ENCODE data around the gene GPR137. TPM values are rescaled to one million over a fixed set of nuclear protein-coding genes. Genes with fewer than 3 reads are reported as not detected.
A peak's percentile ranks its signal among the peaks of the same experiment; 100 is the strongest.

The GPR137 gene
- total RNA-seq, 2 experiments from 2014 or later, result 28.7 to 31.6 TPM

DNA sequence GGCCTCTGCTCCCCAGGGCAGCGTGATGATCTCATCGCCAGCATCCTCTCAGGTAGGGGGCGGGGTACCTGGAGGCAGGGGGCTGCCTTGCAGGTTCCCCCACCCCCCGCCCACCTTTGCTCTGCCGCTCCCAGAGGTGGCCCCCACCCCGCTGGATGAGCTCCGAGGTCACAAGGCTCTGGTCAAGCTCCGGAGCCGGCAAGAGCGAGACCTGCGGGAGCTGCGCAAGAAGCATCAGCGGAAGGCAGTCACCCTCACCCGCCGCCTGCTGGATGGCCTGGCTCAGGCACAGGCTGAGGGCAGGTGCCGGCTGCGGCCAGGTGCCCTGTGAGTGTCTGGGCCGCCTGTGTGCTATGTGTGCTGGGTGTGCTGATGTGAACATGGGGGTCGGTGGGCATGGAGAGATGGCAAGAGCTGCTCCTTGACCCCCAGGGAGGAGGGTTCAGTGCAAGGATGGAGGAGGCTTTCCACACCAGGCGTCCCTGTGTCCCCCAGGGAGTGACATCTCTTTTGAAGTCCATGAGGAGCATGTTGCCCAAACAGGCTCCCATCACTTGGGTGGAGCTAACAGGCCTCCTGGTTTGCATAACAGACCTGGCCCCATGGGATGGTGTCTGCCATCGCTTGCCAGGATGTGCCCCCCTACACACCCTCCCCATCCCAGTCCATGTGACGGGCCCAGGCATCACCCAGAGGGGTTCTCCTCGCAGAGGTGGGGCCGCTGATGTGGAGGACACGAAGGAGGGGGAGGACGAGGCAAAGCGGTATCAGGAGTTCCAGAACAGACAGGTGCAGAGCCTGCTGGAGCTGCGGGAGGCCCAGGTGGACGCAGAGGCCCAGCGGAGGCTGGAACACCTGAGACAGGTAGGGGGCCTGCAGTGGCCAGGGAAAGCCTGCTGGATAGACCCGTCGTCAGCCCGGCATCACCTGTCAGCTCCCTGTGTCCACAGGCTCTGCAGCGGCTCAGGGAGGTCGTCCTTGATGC lies 20.2 kb upstream of the GPR137 start:
- peaks cover 11% of the 10 kb centered on the region for H3K4me1 Mint-ChIP-seq (ENCODE audit: low read depth)
- intact Hi-C loops (cut with micrococcal nuclease), result no loop called here
- H3K4me3 Mint-ChIP-seq, result no peak overlapping the region
- ChIA-PET POLR2A (no interaction called here), CTCF (interaction anchor here (1.0 to 1.9 kb wide), 4 partner anchors 11 to 36 kb away, joined by 3 to 7 read pairs (median 4); partner anchors contain the start of genes PLCB3 and PPP1R14B)
- peaks cover 13% of the 10 kb centered on the region for H3K36me3 Mint-ChIP-seq
- no peak overlapping the region for H3K27ac Mint-ChIP-seq
- DNase-seq, result no peak
- no peaks in the 10 kb centered on the region for H3K27me3 Mint-ChIP-seq
- no peaks in the 10 kb centered on the region for H3K9me3 Mint-ChIP-seq

DNA sequence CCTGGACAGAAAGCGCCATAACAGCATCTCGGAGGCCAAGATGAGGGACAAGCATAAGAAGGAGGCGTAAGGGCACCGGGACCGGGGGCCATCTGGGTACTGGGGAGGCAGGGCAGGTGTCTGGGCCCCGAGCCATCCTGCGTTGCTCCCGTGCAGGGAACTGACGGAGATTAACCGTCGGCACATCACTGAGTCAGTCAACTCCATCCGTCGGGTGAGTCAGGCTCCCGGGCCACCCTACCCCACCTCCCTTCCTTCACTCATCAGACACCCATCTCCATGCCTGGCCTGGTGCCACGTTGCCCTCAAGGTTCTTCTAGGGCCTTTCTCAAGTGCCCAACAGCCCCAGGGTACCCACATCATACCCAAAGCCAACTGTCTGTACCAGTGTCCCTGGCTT lies 19.3 kb upstream of the GPR137 start:
- ChIA-PET POLR2A (no interaction called here), CTCF (interaction anchor here (1.3 to 1.9 kb wide), 2 partner anchors 12 to 16 kb away, joined by 4 to 7 read pairs; partner anchors contain the start of gene PLCB3)
- intact Hi-C loops (cut with micrococcal nuclease), result no loop called here
- DNase-seq, result no peak
- Mint-ChIP-seq H3K27me3 (no peaks in the 10 kb centered on the region), H3K36me3 (peaks cover 13% of the 10 kb centered on the region), H3K4me3 (no peak overlapping the region), H3K4me1 (ENCODE audit: low read depth) (peaks cover 11% of the 10 kb centered on the region), H3K9me3 (no peaks in the 10 kb centered on the region), H3K27ac (no peak overlapping the region)

- Mint-ChIP-seq H3K9me3 (no peaks in the 10 kb centered on the region), H3K36me3 (peaks cover 12% of the 10 kb centered on the region), H3K4me3 (no peak overlapping the region), H3K27me3 (no peaks in the 10 kb centered on the region), H3K27ac (no peak overlapping the region), H3K4me1 (ENCODE audit: low read depth) (peaks cover 15% of the 10 kb centered on the region)
- CTCF ChIA-PET, result interaction anchor here (0.6 to 6.4 kb wide), 5 partner anchors 15 to 598 kb away, joined by 3 to 46 read pairs (median 3); partner anchors contain the start of gene CATSPERZ
- intact Hi-C loops (cut with micrococcal nuclease), result no loop called here
- POLR2A ChIA-PET, result interaction anchor here (0.6 to 3.5 kb wide), 3 partner anchors 22 to 1697 kb away, joined by 3 to 22 read pairs (median 5); partner anchors contain the start of genes PPP1R14B, PRDX5 and TRMT112
- DNase-seq, result no peak
Observed at GRCh38 chr11:64267207-64267945, 18.3 kb upstream of the GPR137 start.

DNA sequence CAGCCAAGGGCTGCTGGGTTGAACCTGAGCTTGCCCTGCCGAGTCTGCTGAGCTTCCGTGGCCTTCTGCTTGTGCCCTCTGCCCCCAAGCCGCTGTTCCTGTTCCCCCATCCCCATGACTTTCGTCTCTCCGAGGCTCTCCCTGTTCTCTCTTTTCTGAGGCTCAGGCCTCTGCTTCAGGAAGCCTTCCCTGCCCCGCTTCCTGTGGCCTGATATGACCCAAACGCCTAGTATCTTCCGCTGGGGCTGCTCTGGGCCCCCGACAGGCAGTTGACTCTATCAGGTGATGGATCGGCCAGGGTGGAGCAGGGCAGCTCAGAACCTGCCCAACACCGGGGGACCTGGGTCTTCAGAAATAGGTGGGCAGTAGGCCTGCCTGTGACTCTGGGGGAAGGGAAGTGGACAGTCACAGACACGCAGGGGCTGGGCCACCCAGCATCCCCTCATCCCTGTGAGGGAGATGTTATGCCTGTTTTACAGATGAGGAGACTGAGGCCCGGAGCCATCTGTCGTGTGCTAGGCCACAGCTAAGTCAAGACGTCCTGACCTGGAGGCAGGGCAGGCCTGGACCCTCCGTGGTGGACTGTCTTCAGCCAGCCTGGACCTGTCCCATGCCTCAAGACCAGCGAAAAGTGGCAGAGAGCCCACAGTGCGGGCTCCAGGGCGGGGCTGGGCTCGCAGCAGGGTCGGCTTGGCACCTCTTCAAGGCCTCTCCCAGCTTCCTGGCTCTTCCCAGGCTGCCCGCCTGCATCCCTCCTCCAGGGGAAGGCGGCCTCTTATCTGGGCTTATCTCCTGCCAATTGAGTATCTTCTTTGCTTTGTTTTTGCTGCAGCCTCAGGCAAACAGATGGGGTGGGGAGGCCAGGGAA lies 17.4 kb upstream of the GPR137 start:
- CTCF ChIA-PET, result interaction anchor here (0.6 to 6.4 kb wide), 12 partner anchors 16 to 75 kb away, joined by 3 to 46 read pairs (median 4); partner anchors contain the start of genes BAD, CATSPERZ, ESRRA and PRDX5
- intact Hi-C loops (cut with micrococcal nuclease), result no loop called here

DNA sequence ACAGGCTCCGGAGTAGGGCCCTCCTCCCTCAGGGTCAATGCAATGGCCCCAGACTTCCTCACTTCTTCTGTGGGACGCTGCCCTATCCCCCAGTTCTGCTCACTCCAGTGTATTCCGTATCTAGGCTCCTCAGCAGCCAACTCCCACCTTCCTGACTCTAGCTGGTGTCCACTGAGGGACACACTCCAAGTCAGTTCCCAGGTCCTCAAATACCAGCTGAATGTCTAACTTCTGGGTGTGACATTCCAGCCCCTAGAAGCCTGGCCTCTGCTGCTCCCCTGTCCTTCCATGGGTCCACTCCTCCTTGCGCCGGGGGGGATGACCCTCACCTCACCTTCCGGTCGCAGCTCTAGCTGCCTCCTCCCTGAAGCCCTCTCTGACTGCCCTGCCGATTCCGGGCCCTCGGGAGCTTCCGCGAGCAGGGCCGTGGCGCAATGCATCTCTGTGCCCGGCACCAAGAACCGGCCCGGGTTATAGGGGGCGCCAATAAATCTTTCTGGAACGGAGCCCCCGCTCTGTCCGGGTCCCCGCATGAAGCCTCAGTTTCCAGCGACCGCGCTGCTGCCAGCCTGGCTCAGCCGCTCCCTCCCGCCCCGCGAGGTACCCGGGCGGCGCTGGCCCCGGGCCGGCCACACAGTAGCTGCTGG lies 16.6 kb upstream of the GPR137 start:
- ChIA-PET CTCF (interaction anchor here (0.6 to 6.4 kb wide), 12 partner anchors 16 to 74 kb away, joined by 3 to 46 read pairs (median 4); partner anchors contain the start of genes BAD, CATSPERZ, ESRRA and FERMT3), POLR2A (interaction anchor here (0.8 to 4.1 kb wide), 15 partner anchors 9 to 84 kb away, joined by 3 to 36 read pairs (median 8); partner anchors contain the start of genes BAD, ESRRA, FERMT3 and FKBP2)
- peaks cover 8% of the 10 kb centered on the region for H3K36me3 Mint-ChIP-seq
- DNase-seq, result peak; percentile 66
- H3K9me3 Mint-ChIP-seq, result no peaks in the 10 kb centered on the region
- peaks cover 15% of the 10 kb centered on the region for H3K4me1 Mint-ChIP-seq (ENCODE audit: low read depth)
- intact Hi-C loops (cut with micrococcal nuclease), result loop anchor here (1.0 kb wide), 1 partner anchor 18 kb away; the partner anchor contains the start of gene PLCB3
- H3K27ac Mint-ChIP-seq, result peak overlapping the region; percentile 95
- no peaks in the 10 kb centered on the region for H3K27me3 Mint-ChIP-seq
- peak overlapping the region; percentile 89 for H3K4me3 Mint-ChIP-seq

More for the DNA sequence above, 17.4 kb upstream of the GPR137 start:
- Mint-ChIP-seq H3K27me3 (no peaks in the 10 kb centered on the region), H3K27ac (peak overlapping the region; percentile 95), H3K36me3 (peaks cover 8% of the 10 kb centered on the region), H3K9me3 (no peaks in the 10 kb centered on the region), H3K4me3 (peak overlapping the region; percentile 89), H3K4me1 (ENCODE audit: low read depth) (peaks cover 15% of the 10 kb centered on the region)
- POLR2A ChIA-PET, result interaction anchor here (0.8 to 4.1 kb wide), 12 partner anchors 16 to 83 kb away, joined by 3 to 36 read pairs (median 8); partner anchors contain the start of genes BAD, ESRRA, FERMT3 and FKBP2
- DNase-seq, result no peak

GRCh38 chr11:64269540-64270220 lies 16.0 kb upstream of the GPR137 start:
- peak overlapping the region; percentile 89 for H3K4me3 Mint-ChIP-seq
- intact Hi-C loops (cut with micrococcal nuclease), result loop anchor here (1.0 to 2.0 kb wide), 8 partner anchors 16 to 84 kb away; partner anchors contain the start of genes ESRRA, FKBP2, GPR137 and PLCB3
- no peaks in the 10 kb centered on the region for H3K9me3 Mint-ChIP-seq
- POLR2A ChIA-PET, result interaction anchor here (0.8 to 4.1 kb wide), 14 partner anchors 9 to 84 kb away, joined by 3 to 36 read pairs (median 6); partner anchors contain the start of genes BAD, FERMT3, FKBP2 and GPR137
- H3K4me1 Mint-ChIP-seq (ENCODE audit: low read depth), result peaks cover 15% of the 10 kb centered on the region
- H3K27me3 Mint-ChIP-seq, result no peaks in the 10 kb centered on the region
- peaks cover 8% of the 10 kb centered on the region for H3K36me3 Mint-ChIP-seq
- H3K27ac Mint-ChIP-seq, result peak overlapping the region; percentile 95
- peak; percentile 99 for DNase-seq
- CTCF ChIA-PET, result interaction anchor here (0.7 to 6.4 kb wide), 12 partner anchors 16 to 65 kb away, joined by 3 to 46 read pairs (median 4); partner anchors contain the start of genes CATSPERZ, ESRRA, FERMT3 and GPR137

GRCh38 chr11:64275031-64275800 lies 10.4 kb upstream of the GPR137 start:
- peaks cover 4% of the 10 kb centered on the region for H3K4me1 Mint-ChIP-seq (ENCODE audit: low read depth)
- POLR2A ChIA-PET, result interaction anchor here (0.9 kb wide), 1 partner anchor 10 kb away, joined by 3 read pairs; the partner anchor contains the start of gene BAD
- DNase-seq, result no peak
- no peaks in the 10 kb centered on the region for H3K27me3 Mint-ChIP-seq
- CTCF ChIA-PET, result no interaction called here
- H3K36me3 Mint-ChIP-seq, result peaks cover 10% of the 10 kb centered on the region
- no peak overlapping the region for H3K27ac Mint-ChIP-seq
- intact Hi-C loops (cut with micrococcal nuclease), result no loop called here
- H3K4me3 Mint-ChIP-seq, result no peak overlapping the region
- H3K9me3 Mint-ChIP-seq, result no peaks in the 10 kb centered on the region

DNA sequence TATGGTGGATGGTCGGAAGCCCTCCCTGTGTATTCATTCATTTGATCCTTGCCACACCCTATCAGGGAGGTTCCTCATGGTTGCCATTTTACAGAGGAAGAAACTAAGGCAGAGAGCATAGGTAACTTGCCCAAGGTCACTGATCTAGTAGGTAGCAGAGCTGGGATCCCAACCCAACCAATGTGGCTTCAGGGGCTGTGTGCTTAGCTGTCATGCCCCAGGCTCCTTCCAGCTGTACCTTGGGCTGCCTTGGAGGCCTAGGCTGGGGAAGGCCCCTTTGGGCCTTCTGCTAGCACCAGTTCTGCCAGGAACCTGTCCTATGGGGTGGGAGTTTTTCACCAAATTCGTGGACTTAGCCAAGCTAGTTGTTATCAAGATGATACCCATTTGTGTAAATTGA lies 9.8 kb upstream of the GPR137 start:
- peaks cover 8% of the 10 kb centered on the region for H3K36me3 Mint-ChIP-seq
- peaks cover 4% of the 10 kb centered on the region for H3K4me1 Mint-ChIP-seq (ENCODE audit: low read depth)
- CTCF ChIA-PET, result interaction anchor here (1.0 to 1.1 kb wide), 2 partner anchors 29 to 72 kb away, joined by 3 to 4 read pairs; no protein-coding TSS in a partner anchor
- POLR2A ChIA-PET, result interaction anchor here (0.6 to 0.9 kb wide), 2 partner anchors 9 to 72 kb away, joined by 3 to 5 read pairs; partner anchors contain the start of gene BAD
- H3K9me3 Mint-ChIP-seq, result no peaks in the 10 kb centered on the region
- H3K27me3 Mint-ChIP-seq, result no peaks in the 10 kb centered on the region
- no peak overlapping the region for H3K27ac Mint-ChIP-seq
- no peak overlapping the region for H3K4me3 Mint-ChIP-seq
- DNase-seq, result no peak
- intact Hi-C loops (cut with micrococcal nuclease), result no loop called here

- Mint-ChIP-seq H3K36me3 (peaks cover 12% of the 10 kb centered on the region), H3K4me3 (no peak overlapping the region), H3K27ac (no peak overlapping the region), H3K27me3 (no peaks in the 10 kb centered on the region), H3K4me1 (ENCODE audit: low read depth) (peaks cover 2% of the 10 kb centered on the region), H3K9me3 (no peaks in the 10 kb centered on the region)
- intact Hi-C loops (cut with micrococcal nuclease), result no loop called here
- POLR2A ChIA-PET, result no interaction called here
- DNase-seq, result no peak
- CTCF ChIA-PET, result interaction anchor here (1.0 to 1.1 kb wide), 2 partner anchors 28 to 73 kb away, joined by 3 to 4 read pairs; no protein-coding TSS in a partner anchor
Observed at GRCh38 chr11:64276653-64277431, 8.8 kb upstream of the GPR137 start.

All from activated CD4-positive, alpha-beta memory T cell treated with anti-CD3 and anti-CD28 coated beads for 36 hours (primary cell).